ENCODE results near the gene MBNL3.
A peak's percentile ranks its signal among the peaks of the same experiment; 100 is the strongest.

The MBNL3 gene
- total RNA-seq: 13.8 to 104 (median 44.7) reads per million in 18 experiments

GRCh38 chrX:132488819-132489577, at the start of gene MBNL3:
MBNL3 (minus strand) TSS chrX:132489038; CDS start chrX:132439611, 49,427 bp downstream.
- DNase-seq: peak; percentile 65 to 69

- no peak for DNase-seq
Observed at GRCh38 chrX:132533409-132533808, 44.6 kb upstream of the MBNL3 start.

DNA sequence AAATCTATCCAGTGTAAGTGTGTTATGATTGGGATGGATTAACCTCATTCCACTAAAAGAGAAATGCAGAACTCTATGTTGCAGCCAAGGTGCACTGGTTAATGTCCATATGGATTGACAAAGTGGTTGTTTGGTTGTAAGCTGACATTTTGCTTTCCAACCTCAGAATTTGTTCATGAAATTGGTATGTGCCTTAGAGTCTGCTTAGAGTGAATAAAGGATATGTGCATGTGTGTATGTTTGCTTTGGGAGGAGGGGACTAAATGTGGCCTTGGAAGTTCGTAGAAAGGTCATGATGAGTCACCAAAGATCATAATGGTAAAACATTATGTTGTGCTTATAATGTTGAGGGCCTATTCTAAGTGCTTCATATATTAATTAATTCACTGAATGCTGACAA, 44.1 kb upstream of the MBNL3 start:
- no peak for DNase-seq

DNA sequence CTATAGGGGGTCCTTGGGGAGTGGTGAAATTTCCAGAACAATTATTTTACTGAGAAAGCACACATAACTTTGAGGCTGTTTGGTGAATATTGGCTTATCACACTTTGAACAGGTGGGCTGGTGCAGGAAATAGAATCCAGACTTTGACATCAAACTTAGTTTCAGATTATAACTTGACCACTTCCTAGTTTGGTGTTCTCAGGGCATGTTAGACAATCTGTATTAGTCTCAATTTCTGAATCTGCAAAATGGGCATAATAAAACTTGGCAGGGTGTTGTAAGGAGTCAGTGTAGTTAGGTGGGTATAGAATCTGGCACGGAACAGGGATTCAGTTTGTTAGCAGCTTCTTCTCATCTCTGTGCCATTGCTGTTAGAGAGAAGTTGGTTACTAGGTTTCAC, 43.3 kb upstream of the MBNL3 start:
- DNase-seq: no peak

GRCh38 chrX:132520792-132521191, 32.0 kb upstream of the MBNL3 start:
- DNase-seq: no peak

DNA sequence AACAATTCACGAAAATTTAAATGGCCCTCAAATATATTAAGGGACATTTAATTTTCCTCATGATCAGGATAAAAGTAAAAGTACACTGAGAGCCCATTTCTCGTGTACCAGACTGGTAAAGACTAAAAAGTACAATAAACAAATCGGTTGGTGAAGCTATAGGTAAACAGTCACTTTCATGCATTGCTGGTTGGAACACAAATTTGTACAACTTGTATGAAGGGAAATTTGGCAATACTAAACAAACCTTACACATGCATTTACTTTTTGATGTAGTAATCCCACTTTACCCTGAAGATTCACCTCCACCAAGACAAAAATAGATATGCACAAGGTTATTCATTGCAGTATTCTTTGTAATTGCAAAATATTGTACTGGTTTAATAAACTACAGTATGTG, 31.4 kb upstream of the MBNL3 start:
- no peak for DNase-seq

- no peak for DNase-seq
Observed at GRCh38 chrX:132518401-132518800, 29.6 kb upstream of the MBNL3 start.

GRCh38 chrX:132508834-132509233, 20.0 kb upstream of the MBNL3 start:
- DNase-seq: no peak

- no peak for DNase-seq
Observed at GRCh38 chrX:132505116-132505515, 16.3 kb upstream of the MBNL3 start.

- DNase-seq: no peak
Observed at GRCh38 chrX:132504417-132504816, 15.6 kb upstream of the MBNL3 start.

DNA sequence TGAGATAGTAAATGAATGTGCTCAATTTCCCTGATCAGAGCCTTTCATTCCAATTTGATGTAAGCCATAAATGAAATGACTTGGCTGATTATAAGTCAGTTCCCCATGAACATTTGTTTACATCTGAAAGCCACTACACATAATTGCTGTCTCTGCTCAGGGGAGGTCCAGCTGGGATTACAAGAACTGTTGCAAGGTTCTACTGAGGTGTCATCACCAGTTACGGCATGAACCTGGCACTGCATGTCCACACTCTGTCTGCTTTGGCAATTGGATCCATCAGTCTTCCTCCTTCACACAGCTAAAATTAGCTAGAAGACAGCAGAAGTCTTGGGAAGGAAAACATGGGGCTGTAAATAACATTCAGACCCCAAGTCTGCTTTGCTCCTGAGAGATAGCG, 12.8 kb upstream of the MBNL3 start:
- DNase-seq: no peak

GRCh38 chrX:132497432-132497831, 8.6 kb upstream of the MBNL3 start:
- DNase-seq: no peak

GRCh38 chrX:132493095-132493494, 4.3 kb upstream of the MBNL3 start:
- no peak for DNase-seq

DNA sequence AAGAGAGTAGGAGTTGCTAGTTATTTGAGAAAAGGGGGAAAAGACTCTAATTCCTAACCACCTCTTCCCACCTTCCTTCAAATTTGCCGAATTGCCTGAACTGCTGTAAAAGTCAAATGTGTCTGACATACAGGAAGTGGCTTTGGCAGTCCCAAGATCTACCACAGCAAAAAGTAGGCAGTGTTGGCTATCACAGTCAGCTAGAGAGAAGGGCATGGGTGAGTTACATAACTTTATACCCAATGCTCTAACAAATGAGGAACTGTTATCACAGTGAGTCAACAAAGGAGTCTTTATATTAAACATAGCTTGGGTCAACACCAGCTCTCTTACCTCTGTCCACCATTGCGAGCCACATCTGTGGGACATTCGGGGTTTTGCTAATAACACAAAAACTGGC, 2.4 kb upstream of the MBNL3 start:
- DNase-seq: peak; percentile 80 to 83

DNA sequence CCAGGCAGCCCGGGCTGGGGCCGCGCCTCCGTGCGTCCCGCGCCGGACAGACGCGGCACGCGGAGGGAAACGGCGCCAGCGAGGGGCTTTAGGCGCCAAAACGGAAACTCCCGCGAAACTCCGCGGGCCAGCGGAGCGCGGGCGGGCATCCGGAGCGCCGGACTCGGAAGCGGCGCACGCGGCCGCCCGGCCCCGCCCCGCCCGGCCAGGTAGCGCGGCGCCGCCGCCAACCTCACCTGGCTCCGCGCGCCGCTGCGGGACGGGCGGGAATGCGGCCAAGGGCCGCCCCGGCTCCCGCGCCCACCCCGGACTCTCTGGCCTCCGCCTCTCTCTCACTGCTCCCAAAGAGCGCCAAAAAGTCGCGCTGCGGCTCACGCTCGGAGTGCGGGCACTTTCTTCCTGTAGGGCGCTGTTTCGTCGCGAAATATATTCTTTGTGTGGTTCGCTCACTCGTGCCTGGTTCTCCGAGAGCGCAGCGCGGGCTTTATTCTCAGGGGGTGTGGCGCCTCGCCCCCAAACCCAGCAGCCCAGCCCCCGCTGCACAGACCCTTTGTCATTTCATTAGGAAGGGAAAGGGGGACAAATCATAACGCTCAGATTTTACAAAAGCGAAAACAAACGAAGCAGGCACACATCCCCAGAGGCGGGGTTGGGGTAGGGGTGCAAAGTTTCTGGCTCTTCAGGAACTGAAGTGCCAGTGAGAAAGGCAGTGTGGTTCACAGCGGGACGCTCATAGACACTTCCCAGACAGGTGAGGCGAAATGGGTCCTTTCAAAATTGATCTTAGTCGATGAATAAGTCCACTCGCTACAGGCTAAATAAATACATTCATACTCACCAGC, 961 bp upstream of the MBNL3 start:
- DNase-seq: peak; percentile 4 to 21

DNA sequence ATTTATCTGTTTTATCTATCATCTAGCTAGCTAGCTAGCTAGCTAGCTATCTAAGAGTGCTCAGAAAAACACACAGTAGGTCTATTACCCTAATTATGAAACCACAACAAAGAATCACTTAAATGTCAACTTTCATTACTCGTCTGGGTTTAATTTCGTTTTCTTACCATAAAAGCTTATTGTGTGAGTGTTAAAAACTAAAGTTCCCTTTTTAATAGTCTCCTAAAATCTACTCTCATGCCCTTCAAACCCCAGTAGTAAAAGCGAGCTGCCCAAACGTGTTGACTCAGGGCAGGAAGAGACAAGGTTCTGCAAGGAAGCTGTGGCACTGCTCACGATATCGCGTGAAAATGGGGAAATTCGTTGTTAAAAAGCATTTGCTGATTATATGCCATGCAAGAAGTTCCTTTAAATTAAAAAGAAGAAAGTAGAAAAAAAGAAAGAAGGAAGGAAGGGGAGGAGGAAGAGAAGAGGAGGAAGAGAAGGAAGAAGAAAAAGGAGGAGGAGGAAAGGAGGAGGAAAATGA, 595 bp downstream of the MBNL3 start:
- peak; percentile 64 to 72 for DNase-seq

GRCh38 chrX:132486599-132487178, 2.1 kb downstream of the MBNL3 start:
- DNase-seq: no peak

DNA sequence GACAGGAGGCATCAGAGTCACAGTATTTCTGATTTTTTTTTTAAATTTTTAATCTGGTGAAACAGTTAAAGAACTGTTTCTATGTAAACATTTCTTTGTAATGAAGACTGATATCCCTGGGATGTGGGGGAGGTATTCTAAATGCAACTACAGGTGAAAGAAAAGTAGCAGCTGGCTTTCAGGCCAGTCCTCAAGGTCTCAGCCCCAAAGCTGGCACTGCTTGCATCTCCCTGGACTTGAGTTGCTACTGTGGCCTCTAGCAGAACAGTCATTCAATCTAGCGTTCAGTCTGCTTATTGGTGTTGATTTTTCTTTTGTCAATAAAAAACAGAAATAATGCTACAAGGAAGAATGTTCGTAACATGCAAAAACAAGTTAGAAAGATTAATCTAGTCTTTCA, 4.9 kb downstream of the MBNL3 start:
- DNase-seq: no peak

DNA sequence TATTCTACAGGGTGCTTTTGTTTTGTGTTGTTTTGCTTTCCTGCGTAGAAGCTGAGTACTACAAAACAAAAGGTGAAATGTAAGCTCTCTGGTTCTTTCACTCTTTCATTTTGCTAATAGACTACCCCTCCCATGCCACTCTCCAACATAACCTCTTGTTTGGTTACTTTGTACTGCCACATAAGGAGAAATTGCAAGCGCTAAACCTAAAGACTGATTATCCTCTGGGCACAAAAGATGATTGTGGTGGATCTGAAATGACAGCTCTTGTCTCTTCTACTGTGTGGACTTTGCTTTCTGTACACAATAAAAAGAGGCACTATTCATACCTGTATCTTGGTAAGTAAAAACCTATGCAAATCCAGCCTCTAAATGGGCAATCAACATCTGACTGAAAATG, 5.3 kb downstream of the MBNL3 start:
- no peak for DNase-seq

GRCh38 chrX:132482632-132483031, 6.2 kb downstream of the MBNL3 start:
- DNase-seq: no peak

DNA sequence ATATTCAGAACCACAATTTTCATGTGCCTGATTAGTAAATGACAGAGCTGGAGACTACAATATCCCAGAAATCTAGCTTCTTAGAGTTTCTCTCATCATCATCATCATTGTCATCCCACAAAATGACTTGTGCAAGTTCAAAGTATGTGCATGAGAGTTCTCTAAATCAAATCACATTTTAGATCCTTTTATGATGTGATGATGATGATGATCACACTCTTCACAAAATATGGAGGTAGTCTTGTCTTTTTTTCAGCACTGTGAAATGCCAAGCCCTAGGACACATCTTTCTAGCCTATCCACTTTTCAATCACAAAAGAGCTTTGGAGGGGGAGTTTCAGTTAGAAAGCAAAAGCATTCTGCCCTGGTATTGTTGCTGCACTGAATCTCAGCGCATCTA, 7.4 kb downstream of the MBNL3 start:
- DNase-seq: no peak

GRCh38 chrX:132480581-132481203, 8.1 kb downstream of the MBNL3 start:
- DNase-seq: peak; percentile 47 to 65
